GM12872 (cell line): Measurements from ENCODE around the gene RIN3.

ENCODE experiments used
- CTCF ChIP-seq: IDR thresholded peaks from 3 replicates; pipeline ENCODE4 v1.5.1; 2011; ENCODE audit warnings: low read depth, mild to moderate bottlenecking, low read length, moderate library complexity; ENCODE audit not compliant: insufficient read depth

RIN3 gene

GRCh38 chr14:92470811-92471210 is 42.8 kb upstream of the RIN3 start:
- no peak for TF ChIP-seq CTCF

DNA sequence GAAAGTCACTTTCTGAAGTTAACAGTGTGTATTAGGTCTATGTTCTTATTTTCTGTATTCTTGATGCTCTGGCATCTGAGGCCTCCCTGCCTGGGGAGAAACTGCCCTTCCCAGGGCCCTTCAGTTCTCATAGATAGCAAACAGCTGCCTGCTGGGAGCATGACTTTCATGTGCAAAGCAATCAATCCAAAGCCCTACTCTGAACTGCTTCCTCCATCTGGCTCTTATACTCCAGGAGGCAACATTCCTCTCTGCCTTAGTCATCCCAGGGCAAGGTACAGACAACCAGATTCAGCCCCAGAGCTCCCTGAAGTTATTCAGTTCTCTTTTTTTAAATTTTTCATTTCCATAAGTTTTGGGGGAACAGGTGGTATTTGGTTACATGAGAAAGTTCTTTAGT is 41.7 kb upstream of the RIN3 start:
- TF ChIP-seq CTCF, result no peak

GRCh38 chr14:92472860-92473259 is 40.7 kb upstream of the RIN3 start:
- TF ChIP-seq CTCF, result no peak

- TF ChIP-seq CTCF, result no peak
Observed at GRCh38 chr14:92473261-92473968, 40.2 kb upstream of the RIN3 start.

- no peak for TF ChIP-seq CTCF
Observed at GRCh38 chr14:92473969-92474535, 39.5 kb upstream of the RIN3 start.

GRCh38 chr14:92475037-92475436 is 38.5 kb upstream of the RIN3 start:
- no peak for TF ChIP-seq CTCF

- no peak for TF ChIP-seq CTCF
Observed at GRCh38 chr14:92475451-92476187, 38.0 kb upstream of the RIN3 start.
